ENCODE measurements around the gene L2HGDH. TPM values are rescaled to one million over a fixed set of nuclear protein-coding genes. Genes with fewer than 3 reads are reported as not detected.
"Not testable (repeated sequence)": the region's sequence is repeated elsewhere in the genome, so short reads cannot be mapped to it uniquely, and the experiment has no call there.

The L2HGDH gene
- total and polyA plus RNA-seq, 9 donors: 5.0 to 7.4 (median 6.5) TPM

DNA sequence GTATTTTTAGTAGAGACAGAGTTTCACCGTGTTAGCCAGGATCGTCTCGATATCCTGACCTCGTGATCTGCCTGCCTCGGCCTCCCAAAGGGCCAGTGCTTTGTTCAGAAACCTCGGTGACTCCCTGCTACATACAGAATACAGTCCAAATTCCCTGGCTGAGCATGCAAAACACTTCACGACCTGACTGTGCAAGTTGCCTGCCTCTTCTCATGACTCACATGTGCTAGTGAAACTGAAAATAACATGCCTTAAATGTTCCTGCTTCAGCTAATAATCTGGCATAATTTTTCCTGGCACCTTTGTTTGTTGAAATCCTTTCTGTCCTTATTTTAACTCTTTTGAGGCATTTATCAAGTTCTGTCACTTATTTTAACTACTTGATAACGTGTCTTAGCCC lies 8.3 kb upstream of the L2HGDH start:
- Histone ChIP-seq H3K4me1 (ENCODE audit: control insufficient read depth, insufficient read depth, low read length) (no peaks in the 10 kb centered on the region), H3K27me3 (ENCODE audit: control insufficient read depth, insufficient read depth, low read length) (no peaks in the 10 kb centered on the region), H3K4me3 (ENCODE audit: low read length) (no peak overlapping the region), H3K9me3 (replicated peaks; ENCODE audit: control insufficient read depth, low read depth, low read length) (no peaks in the 10 kb centered on the region), H3K36me3 (ENCODE audit: control insufficient read depth, insufficient read depth, low read length) (peaks cover 11% of the 10 kb centered on the region), H3K27ac (ENCODE audit: low read length) (no peak overlapping the region)
- 66% methylated on average over 8 of the region's 8 CpGs for WGBS (ENCODE audit: insufficient coverage)
- peak; percentile 46 for DNase-seq

DNA sequence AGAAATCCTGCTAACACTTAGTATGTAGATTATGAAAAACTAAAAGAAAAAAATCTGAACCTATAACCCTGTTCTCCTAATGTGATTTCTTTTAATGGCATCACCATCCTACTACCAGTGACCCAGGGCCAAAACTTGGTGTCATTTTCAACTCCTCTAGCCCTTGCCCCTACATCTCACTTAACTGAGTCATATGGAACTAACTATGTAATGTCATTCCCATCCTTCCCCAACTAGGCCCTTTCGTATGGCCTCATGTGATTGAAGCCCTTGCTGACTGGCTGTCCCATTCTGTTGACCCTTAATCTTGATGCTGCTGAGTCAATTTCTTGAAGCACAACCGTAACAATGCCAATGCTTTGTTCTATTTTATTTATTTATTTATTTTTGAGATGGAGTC lies 7.7 kb upstream of the L2HGDH start:
- H3K36me3 ChIP-seq (ENCODE audit: control insufficient read depth, insufficient read depth, low read length): peaks cover 9% of the 10 kb centered on the region
- H3K27me3 ChIP-seq (ENCODE audit: control insufficient read depth, insufficient read depth, low read length): no peaks in the 10 kb centered on the region
- H3K4me1 ChIP-seq (ENCODE audit: control insufficient read depth, insufficient read depth, low read length): no peaks in the 10 kb centered on the region
- no peaks in the 10 kb centered on the region for H3K9me3 ChIP-seq (replicated peaks; ENCODE audit: control insufficient read depth, low read depth, low read length)
- no CpG with 5 or more reads among the region's 2 CpGs for WGBS (ENCODE audit: insufficient coverage)
- H3K27ac ChIP-seq (ENCODE audit: low read length): no peak overlapping the region
- H3K4me3 ChIP-seq (ENCODE audit: low read length): no peak overlapping the region
- no peak for DNase-seq

- no peaks in the 10 kb centered on the region for H3K9me3 ChIP-seq (replicated peaks; ENCODE audit: control insufficient read depth, low read depth, low read length)
- no peak overlapping the region for H3K4me3 ChIP-seq (ENCODE audit: low read length)
- no peaks in the 10 kb centered on the region for H3K4me1 ChIP-seq (ENCODE audit: control insufficient read depth, insufficient read depth, low read length)
- no peaks in the 10 kb centered on the region for H3K27me3 ChIP-seq (ENCODE audit: control insufficient read depth, insufficient read depth, low read length)
- H3K27ac ChIP-seq (ENCODE audit: low read length): no peak overlapping the region
- peaks cover 5% of the 10 kb centered on the region for H3K36me3 ChIP-seq (ENCODE audit: control insufficient read depth, insufficient read depth, low read length)
- DNase-seq: no peak
- no CpG with 5 or more reads among the region's 1 CpG for WGBS (ENCODE audit: insufficient coverage)
Measured at GRCh38 chr14:50319293-50319692, 7.3 kb upstream of the L2HGDH start.

- no peaks in the 10 kb centered on the region for H3K36me3 ChIP-seq (ENCODE audit: control insufficient read depth, insufficient read depth, low read length)
- H3K9me3 ChIP-seq (replicated peaks; ENCODE audit: control insufficient read depth, low read depth, low read length): no peaks in the 10 kb centered on the region
- H3K27me3 ChIP-seq (ENCODE audit: control insufficient read depth, insufficient read depth, low read length): no peaks in the 10 kb centered on the region
- H3K4me3 ChIP-seq (ENCODE audit: low read length): no peak overlapping the region
- peak; percentile 67 for DNase-seq
- no peak overlapping the region for H3K27ac ChIP-seq (ENCODE audit: low read length)
- WGBS (ENCODE audit: insufficient coverage): no CpG with 5 or more reads among the region's 4 CpGs
- peaks cover 2% of the 10 kb centered on the region for H3K4me1 ChIP-seq (ENCODE audit: control insufficient read depth, insufficient read depth, low read length)
Measured at GRCh38 chr14:50318031-50318626, 6.1 kb upstream of the L2HGDH start.

DNA sequence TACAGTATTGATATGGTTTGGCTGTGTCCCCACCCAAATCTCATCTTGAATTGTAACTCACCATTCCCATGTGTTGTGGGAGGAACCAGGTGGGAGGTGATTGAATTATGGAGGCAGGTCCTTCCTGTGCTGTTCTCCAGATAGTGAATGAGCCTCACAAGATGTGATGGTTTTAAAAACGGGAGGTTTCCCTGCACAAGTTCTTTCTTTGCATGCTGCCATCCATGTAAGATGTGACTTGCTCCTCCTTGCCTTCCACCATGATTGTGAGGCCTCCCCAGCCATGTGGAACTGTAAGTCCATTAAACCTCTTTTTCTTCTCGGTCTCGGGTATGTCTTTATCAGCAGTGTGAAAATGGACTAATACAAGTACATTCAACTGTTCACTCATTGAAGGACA lies 2.1 kb upstream of the L2HGDH start:
- H3K4me3 ChIP-seq (ENCODE audit: low read length); H3K36me3 ChIP-seq (ENCODE audit: control insufficient read depth, insufficient read depth, low read length): not testable (repeated sequence)

GRCh38 chr14:50312734-50313054 lies 665 bp upstream of the L2HGDH start:
- no peaks in the 10 kb centered on the region for H3K36me3 ChIP-seq (ENCODE audit: control insufficient read depth, insufficient read depth, low read length)
- H3K4me1 ChIP-seq (ENCODE audit: control insufficient read depth, insufficient read depth, low read length): peaks cover 8% of the 10 kb centered on the region
- under 1% methylated on average over 15 of the region's 18 CpGs for WGBS (ENCODE audit: insufficient coverage)
- no peak for DNase-seq
- H3K4me3 ChIP-seq (ENCODE audit: low read length): peak overlapping the region; percentile 95
- H3K9me3 ChIP-seq (replicated peaks; ENCODE audit: control insufficient read depth, low read depth, low read length): no peaks in the 10 kb centered on the region
- H3K27me3 ChIP-seq (ENCODE audit: control insufficient read depth, insufficient read depth, low read length): no peaks in the 10 kb centered on the region
- peak overlapping the region; percentile 95 for H3K27ac ChIP-seq (ENCODE audit: low read length)

More for the DNA sequence above, 2.1 kb upstream of the L2HGDH start:
- H3K9me3 ChIP-seq (replicated peaks; ENCODE audit: control insufficient read depth, low read depth, low read length); H3K27me3 ChIP-seq (ENCODE audit: control insufficient read depth, insufficient read depth, low read length); DNase-seq; H3K4me1 ChIP-seq (ENCODE audit: control insufficient read depth, insufficient read depth, low read length); H3K27ac ChIP-seq (ENCODE audit: low read length): not testable (repeated sequence)
- WGBS (ENCODE audit: insufficient coverage): 100% methylated on average over 1 of the region's 3 CpGs

DNA sequence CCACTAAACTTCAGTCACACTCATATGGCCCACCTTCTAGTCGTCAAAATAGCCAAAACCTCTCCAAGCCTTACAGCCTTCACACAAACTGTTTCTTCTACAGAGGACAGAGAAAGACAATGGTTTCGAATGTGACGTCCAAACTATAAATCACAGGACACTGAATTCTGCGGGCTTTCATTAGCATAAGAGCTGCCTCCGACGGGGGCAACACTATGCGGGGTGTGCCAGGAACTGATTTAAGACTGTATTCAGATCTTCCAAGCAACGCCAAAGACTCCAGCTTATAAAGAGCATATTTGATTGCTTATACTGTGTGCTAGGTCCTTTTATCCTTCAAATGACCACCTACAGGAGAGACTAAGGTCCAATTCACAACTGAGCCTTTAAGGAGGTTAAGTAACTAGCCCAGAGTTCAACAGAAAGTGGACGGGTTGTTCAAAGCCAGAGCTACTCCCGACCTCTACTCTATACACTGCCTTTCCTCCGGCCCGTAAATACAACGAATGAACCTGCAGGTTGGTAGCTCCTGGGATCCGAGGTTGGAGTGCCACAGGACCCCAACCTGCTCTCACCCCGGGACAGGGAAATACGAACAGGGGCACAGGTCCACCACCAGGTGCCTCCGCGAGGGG lies 575 bp downstream of the L2HGDH start:
- Histone ChIP-seq H3K4me3 (ENCODE audit: low read length) (peak overlapping the region; percentile 95), H3K9me3 (replicated peaks; ENCODE audit: control insufficient read depth, low read depth, low read length) (no peaks in the 10 kb centered on the region), H3K36me3 (ENCODE audit: control insufficient read depth, insufficient read depth, low read length) (no peaks in the 10 kb centered on the region), H3K27ac (ENCODE audit: low read length) (peak overlapping the region; percentile 95), H3K4me1 (ENCODE audit: control insufficient read depth, insufficient read depth, low read length) (peaks cover 8% of the 10 kb centered on the region), H3K27me3 (ENCODE audit: control insufficient read depth, insufficient read depth, low read length) (no peaks in the 10 kb centered on the region)
- peak; percentile 18 for DNase-seq
- WGBS (ENCODE audit: insufficient coverage): 0% methylated on average over 12 of the region's 18 CpGs

DNA sequence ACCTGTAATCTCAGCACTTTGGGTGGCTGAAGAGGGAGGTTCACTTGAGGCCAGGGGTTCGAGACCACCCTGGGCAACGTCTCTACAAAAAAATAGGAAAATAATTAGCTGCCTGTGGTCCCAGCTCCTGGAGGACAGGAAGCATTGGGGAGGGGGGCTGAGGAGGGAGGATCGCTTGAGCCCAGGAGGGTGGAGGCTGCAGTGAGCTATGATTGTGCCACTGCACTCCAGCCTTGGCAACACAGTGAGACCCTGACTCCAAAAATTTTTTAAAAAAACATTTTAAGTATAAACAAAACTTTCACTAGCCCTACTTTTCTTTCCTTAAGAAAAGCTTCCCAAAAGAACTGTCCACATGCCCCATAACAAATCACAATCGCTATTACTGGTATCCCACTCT lies 1.6 kb downstream of the L2HGDH start:
- no peaks in the 10 kb centered on the region for H3K36me3 ChIP-seq (ENCODE audit: control insufficient read depth, insufficient read depth, low read length)
- peaks cover 8% of the 10 kb centered on the region for H3K4me1 ChIP-seq (ENCODE audit: control insufficient read depth, insufficient read depth, low read length)
- H3K4me3 ChIP-seq (ENCODE audit: low read length): no peak overlapping the region
- no peaks in the 10 kb centered on the region for H3K27me3 ChIP-seq (ENCODE audit: control insufficient read depth, insufficient read depth, low read length)
- 100% methylated on average over 3 of the region's 4 CpGs for WGBS (ENCODE audit: insufficient coverage)
- DNase-seq: no peak
- no peaks in the 10 kb centered on the region for H3K9me3 ChIP-seq (replicated peaks; ENCODE audit: control insufficient read depth, low read depth, low read length)
- H3K27ac ChIP-seq (ENCODE audit: low read length): no peak overlapping the region

- Histone ChIP-seq H3K27me3 (ENCODE audit: control insufficient read depth, insufficient read depth, low read length) (no peaks in the 10 kb centered on the region), H3K27ac (ENCODE audit: low read length) (no peak overlapping the region), H3K36me3 (ENCODE audit: control insufficient read depth, insufficient read depth, low read length) (no peaks in the 10 kb centered on the region), H3K4me1 (ENCODE audit: control insufficient read depth, insufficient read depth, low read length) (peaks cover 8% of the 10 kb centered on the region), H3K4me3 (ENCODE audit: low read length) (no peak overlapping the region), H3K9me3 (replicated peaks; ENCODE audit: control insufficient read depth, low read depth, low read length) (no peaks in the 10 kb centered on the region)
- no peak for DNase-seq
- WGBS (ENCODE audit: insufficient coverage): no CpG with 5 or more reads among the region's 4 CpGs
Measured at GRCh38 chr14:50308363-50308915, 3.6 kb downstream of the L2HGDH start.

DNA sequence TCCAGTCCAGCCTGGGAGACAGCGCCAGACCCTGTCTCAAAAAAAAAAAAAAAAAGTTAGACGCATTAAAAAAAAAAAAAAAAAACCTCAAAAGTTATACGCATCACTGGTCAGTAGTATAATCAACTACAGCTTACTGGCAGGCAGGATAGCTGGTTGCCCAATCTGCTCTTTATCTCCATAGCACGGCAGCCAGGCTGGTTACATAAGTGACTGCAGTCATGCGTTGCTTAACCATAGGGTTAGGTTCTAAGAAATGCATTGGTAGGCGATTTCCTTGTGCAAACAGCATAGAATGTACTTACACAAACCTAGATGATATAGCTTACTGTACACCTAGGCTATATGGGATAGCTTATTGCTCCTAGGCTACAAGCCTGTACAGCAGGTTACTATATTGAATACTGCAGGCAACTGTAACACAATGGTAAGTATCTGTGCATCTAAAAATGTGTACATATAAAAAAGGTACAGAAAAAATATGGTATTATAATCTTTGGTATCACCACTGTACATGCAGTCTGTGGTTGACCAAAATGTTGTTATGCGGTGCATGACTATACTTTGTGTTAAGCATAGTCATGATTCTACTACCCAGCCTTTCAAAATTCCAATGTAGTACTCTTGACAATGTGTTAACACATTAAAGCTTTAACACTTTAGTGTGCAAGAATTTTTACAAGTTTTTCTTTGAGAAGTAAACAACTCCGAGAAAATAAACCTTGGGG lies 8.1 kb downstream of the L2HGDH start:
- H3K4me1 ChIP-seq (ENCODE audit: control insufficient read depth, insufficient read depth, low read length): no peaks in the 10 kb centered on the region
- H3K27ac ChIP-seq (ENCODE audit: low read length): no peak overlapping the region
- DNase-seq: no peak
- no peak overlapping the region for H3K4me3 ChIP-seq (ENCODE audit: low read length)
- H3K36me3 ChIP-seq (ENCODE audit: control insufficient read depth, insufficient read depth, low read length): peaks cover 4% of the 10 kb centered on the region
- H3K27me3 ChIP-seq (ENCODE audit: control insufficient read depth, insufficient read depth, low read length): no peaks in the 10 kb centered on the region
- no peaks in the 10 kb centered on the region for H3K9me3 ChIP-seq (replicated peaks; ENCODE audit: control insufficient read depth, low read depth, low read length)
- WGBS (ENCODE audit: insufficient coverage): no CpG with 5 or more reads among the region's 8 CpGs

Data from muscle of leg (tissue), 11 donors.